Progenitor cell of endocrine pancreas (in vitro differentiated cells): ENCODE data around the gene CRYAA. TPM values are rescaled to one million over a fixed set of nuclear protein-coding genes. Genes with fewer than 3 reads are reported as not detected.

Experiments used
- DNase-seq: peaks from one replicate; pipeline ENCODE4 v3.0.0; 2021; ENCODE audit warnings: low spot score; ENCODE audit not compliant: unreplicated experiment
- H3K27ac Mint-ChIP-seq: 2 replicates; pipeline ENCODE4 v1.8.0; 2021; ENCODE audit warnings: mild to moderate bottlenecking, moderate library complexity, mixed read lengths
- H3K27me3 Mint-ChIP-seq: 2 replicates; pipeline ENCODE4 v1.8.0; 2021; ENCODE audit warnings: mixed read lengths
- H3K36me3 Mint-ChIP-seq: 2 replicates; pipeline ENCODE4 v1.8.0; 2022; ENCODE audit warnings: mixed read lengths; ENCODE audit not compliant: insufficient read depth
- H3K4me1 Mint-ChIP-seq: 2 replicates; pipeline ENCODE4 v1.8.0; 2021; ENCODE audit warnings: low read depth, mixed read lengths
- H3K4me3 Mint-ChIP-seq: 2 replicates; pipeline ENCODE4 v1.8.0; 2021; ENCODE audit warnings: low read depth, mild to moderate bottlenecking, moderate library complexity, mixed read lengths
- H3K9me3 Mint-ChIP-seq: 2 replicates; pipeline ENCODE4 v1.8.0; 2021; ENCODE audit warnings: low read depth, mixed read lengths
- total RNA-seq: library from RNA; stranded (reverse); gene quantifications from 2 replicates; pipeline ENCODE4 v1.2.1, GENCODE V29; 2021
- TF ChIP-seq, protein P1 (sequence below): fragments of 200-600 bp; sonication (generic); IDR thresholded peaks from one replicate; pipeline ENCODE4 v1.5.0; 2021; ENCODE audit warnings: antibody characterized with exemption, mild to moderate bottlenecking; ENCODE audit not compliant: unreplicated experiment

The CRYAA gene
- total RNA-seq, 1 donor from 2014 or later: not detected

DNA sequence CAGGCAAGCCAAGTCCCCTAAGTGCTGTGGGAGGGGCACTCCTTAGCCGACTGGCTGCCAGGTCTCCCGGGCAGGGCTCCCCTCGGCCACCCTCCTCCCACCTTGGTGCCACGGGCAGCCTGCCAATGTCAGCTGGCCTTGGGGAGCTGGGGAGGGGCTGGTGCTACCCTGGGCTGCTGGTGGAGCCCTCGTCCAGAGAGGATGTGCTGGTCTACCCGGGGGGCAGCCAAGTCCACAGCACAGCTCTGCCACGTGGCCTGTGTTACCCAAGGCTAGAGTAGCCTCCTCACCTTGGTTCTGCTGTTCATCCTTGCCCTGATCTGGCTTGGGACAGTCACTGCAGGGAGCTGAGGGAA is 42.9 kb downstream of the CRYAA start:
- peaks cover 5% of the 10 kb centered on the region for H3K27me3 Mint-ChIP-seq
- H3K4me3 Mint-ChIP-seq: no peak overlapping the region
- peak; percentile 5 for DNase-seq
- TF ChIP-seq, protein P1, sequence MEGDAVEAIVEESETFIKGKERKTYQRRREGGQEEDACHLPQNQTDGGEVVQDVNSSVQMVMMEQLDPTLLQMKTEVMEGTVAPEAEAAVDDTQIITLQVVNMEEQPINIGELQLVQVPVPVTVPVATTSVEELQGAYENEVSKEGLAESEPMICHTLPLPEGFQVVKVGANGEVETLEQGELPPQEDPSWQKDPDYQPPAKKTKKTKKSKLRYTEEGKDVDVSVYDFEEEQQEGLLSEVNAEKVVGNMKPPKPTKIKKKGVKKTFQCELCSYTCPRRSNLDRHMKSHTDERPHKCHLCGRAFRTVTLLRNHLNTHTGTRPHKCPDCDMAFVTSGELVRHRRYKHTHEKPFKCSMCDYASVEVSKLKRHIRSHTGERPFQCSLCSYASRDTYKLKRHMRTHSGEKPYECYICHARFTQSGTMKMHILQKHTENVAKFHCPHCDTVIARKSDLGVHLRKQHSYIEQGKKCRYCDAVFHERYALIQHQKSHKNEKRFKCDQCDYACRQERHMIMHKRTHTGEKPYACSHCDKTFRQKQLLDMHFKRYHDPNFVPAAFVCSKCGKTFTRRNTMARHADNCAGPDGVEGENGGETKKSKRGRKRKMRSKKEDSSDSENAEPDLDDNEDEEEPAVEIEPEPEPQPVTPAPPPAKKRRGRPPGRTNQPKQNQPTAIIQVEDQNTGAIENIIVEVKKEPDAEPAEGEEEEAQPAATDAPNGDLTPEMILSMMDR: no peak
- no peaks in the 10 kb centered on the region for H3K9me3 Mint-ChIP-seq
- H3K27ac Mint-ChIP-seq: no peak overlapping the region
- H3K4me1 Mint-ChIP-seq: peaks cover 1% of the 10 kb centered on the region
- H3K36me3 Mint-ChIP-seq: no peaks in the 10 kb centered on the region

Other genes starting within 250 kb of the CRYAA start
- gene ERVH48-1, start 243.4 kb upstream of the CRYAA start, total RNA-seq: 0.91 and 1.5 TPM in 2 replicates
- 27.7 and 30.1 TPM in 2 replicates for gene PKNOX1, start 194.4 kb upstream of the CRYAA start, total RNA-seq
- gene CBS, start 93.2 kb upstream of the CRYAA start, total RNA-seq: 160 and 184 TPM in 2 replicates
- gene U2AF1, start 61.4 kb upstream of the CRYAA start, total RNA-seq: 41.1 and 46.8 TPM in 2 replicates